DMS79 treated with DMSO at 0.1 percent for 48 hours (cell line): ENCODE results near the gene GATA6.

Experiments used
- DNase-seq: peaks from one replicate; lab custom pipeline; 2025; lab: John Stamatoyannopoulos, UW

GATA6 gene

DNA sequence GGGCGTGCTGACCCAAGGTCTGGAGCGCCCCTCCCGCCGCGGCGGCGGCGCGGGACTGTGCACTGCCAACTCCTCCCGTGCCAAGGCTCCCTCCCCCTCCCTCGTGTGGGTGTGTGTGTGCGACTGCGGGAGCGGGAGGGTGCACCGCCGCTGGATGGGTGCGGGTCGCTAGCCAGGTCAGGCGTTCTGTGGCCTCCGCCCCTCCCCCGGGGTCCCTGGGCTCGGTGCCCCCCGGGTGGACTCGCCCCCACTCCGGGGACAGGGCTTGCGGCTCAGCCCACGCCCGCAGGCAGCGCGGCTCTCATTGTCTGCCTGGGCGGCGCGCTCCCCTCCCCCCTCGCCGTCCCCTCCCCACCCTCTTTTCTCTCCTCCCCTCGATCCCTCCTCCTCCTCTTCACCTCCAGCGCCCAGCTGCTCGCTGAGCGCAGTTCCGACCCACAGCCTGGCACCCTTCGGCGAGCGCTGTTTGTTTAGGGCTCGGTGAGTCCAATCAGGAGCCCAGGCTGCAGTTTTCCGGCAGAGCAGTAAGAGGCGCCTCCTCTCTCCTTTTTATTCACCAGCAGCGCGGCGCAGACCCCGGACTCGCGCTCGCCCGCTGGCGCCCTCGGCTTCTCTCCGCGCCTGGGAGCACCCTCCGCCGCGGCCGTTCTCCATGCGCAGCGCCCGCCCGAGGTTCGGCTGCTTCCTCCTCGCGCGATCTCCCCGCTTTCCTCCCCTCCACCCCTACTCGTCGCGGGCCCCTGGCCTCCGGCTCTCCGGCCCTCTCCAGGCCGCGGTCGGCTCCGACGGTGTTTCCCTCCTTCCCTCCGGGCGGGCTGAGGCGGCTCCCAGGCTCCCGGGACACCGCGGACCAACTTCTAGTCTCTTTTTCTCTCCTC lies at the start of gene GATA6:
Gene GATA6, plus strand, starts transcription at position 579 of the 878 bp plus-strand sequence. CDS start 1,556 bp downstream, outside the sequence.
- peak; percentile 41 for DNase-seq

DNA sequence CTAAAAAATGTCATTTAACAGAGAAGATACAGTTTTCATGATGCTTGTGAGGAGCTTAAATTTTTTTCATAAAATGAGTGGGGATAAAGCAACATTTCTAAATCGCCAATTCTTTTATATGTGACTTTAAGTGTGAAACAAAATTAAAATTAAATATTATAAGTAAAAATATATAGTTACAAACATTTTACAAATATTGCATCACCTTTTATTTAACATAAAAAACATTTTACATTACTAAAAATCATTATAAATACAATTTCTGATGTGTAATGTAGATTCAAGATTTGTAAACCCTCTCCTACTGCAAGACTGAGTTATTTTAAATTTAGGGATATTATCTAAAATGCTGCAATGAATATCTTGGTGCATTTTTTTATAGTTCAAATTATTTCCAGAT lies 44.4 kb upstream of the GATA6 start:
- no peak for DNase-seq

DNA sequence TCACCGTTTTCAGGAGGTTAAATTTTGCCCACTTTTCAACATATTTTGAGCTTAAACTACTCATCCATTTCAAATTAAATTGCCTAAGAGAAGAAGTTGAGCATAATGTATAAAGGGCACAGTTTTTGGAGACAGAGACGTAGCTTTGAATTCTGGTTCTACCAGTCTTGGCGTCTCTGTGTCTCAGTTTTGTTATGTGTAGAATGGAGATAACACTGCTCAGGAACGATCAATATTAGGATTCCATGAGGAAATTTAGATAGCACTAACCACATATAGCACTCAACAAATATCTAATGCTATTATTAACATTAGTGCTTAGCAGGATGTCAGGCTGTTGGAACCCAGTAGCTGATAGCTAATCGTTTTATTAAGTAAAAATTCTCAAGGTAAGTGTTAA lies 40.4 kb upstream of the GATA6 start:
- no peak for DNase-seq

DNA sequence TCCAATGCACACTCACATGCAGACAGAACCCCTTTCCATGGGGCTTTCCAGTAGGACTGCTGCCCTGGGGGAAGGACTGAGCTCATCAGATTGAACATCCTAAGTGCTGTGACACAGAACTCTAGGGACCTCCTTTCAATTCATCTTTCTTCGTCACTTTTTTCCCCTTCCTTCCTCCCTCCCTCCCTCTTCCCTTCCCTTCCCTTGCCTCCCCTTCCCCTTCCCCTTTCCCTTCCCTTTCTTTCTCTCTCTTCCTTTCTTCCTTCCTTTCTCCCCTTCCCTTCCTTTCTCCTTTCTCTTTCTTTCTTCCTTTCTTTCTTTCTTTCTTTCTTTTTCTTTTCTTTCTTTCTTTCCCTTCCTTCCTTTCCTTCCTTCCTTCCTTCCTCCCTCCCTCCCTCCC lies 39.6 kb upstream of the GATA6 start:
- no peak for DNase-seq

DNA sequence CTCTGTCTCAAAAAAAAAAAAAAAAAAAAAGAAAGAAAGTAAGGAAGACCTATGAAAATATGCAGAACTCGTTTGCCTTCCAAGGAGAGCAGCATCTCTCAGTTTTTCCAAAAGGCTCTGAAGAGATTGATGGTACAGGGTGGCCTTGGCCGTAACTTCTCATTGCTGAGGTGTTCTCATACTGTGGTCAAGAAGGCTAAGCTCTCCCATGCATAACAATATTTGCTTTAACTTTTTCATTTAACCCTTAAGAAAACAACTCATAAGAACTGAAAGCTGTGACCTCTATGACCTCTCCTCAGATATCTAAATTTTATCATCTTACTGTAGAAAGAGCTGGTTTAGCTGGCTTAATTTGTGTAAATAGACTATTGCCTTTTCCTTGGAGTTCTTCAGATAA lies 37.1 kb upstream of the GATA6 start:
- no peak for DNase-seq

DNA sequence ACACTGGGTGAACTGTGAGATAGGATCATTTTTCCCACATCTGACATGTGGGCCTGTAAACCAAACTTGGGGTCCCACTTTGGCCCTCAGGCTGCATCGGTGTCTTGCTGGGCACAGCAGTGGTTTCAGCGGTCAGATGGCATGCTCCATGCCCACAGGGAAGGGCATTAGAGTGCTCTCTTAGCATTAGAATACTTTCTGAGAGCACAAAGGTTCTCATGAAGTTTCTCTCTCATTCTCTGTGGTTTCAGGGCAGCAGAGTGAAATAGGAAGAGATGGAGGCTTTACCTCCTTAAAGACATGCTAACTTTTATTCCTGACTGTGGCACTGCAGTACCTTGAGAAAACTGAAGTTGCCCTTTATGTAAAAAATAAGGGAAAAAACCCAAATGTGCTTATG lies 36.6 kb upstream of the GATA6 start:
- DNase-seq: no peak

DNA sequence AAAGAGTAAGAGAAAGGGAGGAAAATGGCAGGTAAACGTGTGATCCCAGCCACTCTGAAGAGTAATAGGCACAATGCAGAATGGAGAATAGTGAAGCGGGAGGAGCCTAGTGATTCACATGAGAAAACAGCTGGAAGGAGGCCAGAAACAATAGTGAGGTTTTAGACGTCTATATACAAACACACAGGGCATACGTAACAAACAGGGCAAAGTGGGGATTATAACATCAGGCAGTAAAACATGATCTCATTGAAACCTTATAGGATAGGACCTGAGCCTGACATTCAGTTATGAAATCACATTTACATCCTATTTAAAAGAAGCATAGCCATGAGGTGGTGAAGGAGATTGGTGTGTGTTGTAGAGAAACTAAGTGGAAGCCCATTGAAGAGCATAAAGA lies 33.0 kb upstream of the GATA6 start:
- no peak for DNase-seq

DNA sequence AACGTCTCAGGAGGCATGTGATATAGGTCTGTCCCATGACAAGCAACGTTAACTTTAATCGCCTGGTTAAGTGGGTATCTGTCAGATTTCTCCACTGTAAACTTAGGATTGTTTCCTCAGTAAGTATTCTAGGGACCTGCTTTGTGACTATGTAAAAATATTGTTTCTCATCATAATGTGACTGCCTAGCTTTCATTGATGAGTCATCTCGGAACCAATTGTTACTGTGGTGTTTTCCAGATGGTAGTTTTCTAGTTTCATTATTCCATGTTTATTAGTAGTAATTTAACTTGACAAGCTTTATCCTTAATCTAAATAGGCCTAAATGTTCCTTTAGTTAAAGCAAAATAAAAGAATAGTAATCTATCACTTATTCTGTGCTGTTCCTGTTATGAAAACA lies 28.2 kb upstream of the GATA6 start:
- no peak for DNase-seq

DNA sequence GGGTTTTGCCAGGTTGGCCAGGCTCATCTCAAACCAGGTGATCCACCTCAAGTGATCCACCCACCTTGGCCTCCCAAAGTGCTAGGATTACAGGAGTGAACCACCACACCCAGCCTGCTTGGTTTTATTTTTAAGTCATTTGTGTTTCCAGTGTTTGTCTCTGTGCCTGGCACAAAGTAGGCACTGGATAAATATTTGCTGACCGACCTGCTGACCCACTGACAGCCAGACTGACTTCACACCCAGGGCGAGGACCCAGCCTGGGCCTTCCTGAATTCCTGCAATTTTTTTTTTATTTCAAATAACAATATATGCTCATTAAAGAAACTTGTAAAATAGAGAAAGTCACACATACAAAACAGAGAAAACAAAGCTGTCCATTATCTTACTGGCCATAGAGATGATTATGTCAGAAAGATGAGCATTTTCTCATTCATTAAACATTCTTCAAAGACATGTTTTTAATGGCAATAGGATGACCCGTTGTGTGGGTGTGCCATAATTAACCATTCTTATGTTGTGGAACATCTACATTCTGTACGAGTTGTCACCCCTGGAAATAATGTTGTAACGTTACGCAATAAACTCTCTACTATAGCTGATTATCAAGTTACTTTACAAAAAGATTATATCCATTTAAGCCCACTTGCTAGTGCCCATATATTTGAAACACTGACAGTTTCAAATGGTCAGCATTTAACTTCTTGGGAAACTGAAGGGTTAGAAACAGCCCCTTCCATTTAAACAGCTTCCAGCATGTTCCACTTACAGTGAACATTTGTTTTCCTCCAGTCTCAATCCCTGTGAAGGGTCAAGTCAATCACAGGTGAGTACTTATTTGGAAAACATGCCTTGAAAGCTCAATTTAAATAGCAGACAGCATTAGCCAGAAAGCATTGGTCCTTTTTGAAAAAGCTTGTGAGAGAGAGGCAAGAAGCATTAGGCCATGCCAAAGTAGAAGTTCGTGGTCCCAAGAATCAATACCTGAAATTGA lies 25.7 kb upstream of the GATA6 start:
- DNase-seq: no peak

DNA sequence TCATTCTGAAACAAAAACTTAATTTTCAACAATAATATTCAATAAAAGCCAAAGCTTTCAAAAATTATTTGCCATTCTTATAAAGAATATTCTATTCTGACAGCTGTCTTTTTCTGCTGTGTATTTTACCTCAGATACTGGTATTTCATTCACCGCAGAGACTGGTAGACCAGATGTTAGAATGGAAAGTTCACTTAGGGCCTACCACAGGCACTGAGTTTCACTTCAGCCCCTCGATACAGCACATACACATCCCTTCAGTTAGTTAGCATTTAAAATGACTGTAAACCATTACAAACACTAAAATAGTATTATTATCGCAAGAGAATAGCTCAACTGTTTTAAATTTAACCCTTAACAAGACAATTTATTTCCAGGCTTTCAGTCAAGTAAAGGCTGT lies 24.2 kb upstream of the GATA6 start:
- DNase-seq: no peak

DNA sequence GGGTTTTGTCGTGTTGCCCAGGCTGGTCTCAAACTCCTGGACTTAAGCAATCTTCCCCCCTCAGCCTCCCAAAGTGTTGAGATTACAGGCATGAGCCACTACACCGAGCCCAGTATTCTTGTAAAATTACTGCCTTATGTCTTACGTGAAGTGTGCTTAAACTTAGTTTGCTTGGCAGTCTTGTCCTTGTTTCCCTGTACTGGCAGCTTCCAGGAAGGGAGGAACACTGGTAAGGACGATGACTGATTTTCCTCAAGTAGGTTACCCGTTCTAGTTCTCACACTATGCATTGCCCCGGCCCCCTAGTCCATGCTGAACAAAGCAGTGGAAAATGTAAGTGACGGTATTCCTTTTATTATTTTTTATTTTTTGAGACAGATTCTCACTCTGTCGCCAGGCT lies 19.7 kb upstream of the GATA6 start:
- DNase-seq: no peak

DNA sequence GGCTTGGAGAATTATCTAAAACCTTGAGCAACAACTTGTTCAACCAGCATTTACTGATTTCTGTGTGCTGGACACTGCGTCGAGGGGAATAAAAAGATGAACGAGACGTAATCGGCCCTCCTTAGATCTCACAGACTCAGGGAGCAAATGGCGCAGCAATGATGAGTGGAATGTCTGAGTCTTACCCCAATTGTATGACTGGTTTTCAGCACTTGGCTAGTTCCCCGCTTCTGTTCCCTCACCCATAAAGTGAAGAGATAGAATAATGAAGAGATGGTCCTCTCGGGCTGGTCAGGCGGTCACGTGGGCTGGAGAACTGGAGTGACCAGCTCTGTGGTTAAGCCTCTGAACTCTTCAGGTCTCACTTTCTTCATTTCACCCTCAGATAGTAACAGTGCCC lies 17.3 kb upstream of the GATA6 start:
- no peak for DNase-seq

DNA sequence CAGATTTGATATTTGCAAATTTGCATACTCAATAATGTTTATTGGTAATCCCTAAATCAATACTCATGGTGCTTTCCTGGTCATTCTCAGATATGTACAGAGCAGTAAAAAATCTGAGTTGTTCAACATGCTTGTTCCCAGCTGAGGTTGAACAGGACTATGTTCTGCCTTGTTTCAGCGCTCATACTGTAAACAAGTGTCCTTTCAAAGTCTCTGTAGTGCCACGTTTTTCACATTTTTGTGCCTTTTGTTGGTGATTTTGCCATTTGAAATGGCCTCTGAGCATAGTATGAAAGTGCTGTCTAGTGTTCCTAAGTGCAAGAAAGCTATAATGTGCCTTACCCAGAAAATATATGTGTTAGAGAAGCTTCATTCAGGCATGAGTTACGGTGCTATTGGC lies 16.0 kb upstream of the GATA6 start:
- no peak for DNase-seq

DNA sequence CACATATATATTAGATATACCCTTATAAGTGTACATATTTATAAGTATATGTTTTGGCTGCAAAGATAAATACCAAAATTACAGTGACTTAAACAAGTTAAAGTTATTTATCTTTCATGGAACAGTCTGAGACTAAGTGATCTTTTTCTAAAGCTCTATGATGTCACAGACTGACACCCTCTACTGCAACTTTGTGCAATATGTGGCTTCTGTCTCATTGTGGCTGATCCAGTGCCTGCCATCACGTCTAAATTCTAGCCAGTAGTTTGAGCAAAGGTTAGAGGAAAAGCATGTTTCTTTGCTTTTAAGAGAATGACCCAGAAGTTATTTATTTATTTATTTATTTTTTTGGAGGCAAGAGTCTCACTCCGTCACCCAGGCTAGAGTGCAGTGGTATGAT lies 13.8 kb upstream of the GATA6 start:
- no peak for DNase-seq

DNA sequence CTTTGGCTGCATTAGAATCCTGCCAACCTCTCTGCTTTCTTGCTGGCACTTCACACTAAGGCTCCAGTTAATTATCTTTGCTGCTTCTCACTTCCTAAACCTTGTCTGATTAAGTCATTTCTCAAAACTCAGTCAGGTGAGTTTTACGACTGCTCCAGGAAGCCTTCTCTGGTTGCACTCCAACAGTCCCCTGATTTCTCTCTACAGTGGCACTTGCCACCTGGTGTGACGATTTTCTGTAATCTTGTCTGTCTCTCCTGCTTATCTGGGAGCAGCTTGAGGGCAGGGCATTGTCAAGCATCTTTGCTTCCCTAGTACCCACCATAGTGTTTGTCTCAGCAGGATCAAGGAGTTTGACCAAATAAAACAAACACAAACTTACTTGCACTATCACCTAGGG lies 10.4 kb upstream of the GATA6 start:
- no peak for DNase-seq

DNA sequence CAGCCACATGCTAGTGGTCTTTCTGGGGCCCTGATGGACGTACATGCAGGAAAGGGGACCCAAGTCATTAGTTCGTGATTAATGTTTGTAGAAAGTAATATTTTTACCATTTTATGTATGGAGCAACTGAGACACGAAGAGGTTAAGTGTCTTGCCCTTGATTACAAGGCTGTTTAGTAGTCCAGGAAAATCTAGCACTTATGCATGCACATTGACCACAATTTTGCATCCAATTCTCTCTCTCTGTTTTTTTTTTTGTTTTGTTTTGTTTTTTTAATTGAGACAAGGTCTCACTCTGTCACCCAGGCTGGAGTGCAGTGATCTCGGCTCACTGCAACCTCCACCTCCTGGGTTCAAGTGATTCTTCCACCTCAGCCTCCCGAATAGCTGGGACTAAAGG lies 8.3 kb upstream of the GATA6 start:
- DNase-seq: no peak

DNA sequence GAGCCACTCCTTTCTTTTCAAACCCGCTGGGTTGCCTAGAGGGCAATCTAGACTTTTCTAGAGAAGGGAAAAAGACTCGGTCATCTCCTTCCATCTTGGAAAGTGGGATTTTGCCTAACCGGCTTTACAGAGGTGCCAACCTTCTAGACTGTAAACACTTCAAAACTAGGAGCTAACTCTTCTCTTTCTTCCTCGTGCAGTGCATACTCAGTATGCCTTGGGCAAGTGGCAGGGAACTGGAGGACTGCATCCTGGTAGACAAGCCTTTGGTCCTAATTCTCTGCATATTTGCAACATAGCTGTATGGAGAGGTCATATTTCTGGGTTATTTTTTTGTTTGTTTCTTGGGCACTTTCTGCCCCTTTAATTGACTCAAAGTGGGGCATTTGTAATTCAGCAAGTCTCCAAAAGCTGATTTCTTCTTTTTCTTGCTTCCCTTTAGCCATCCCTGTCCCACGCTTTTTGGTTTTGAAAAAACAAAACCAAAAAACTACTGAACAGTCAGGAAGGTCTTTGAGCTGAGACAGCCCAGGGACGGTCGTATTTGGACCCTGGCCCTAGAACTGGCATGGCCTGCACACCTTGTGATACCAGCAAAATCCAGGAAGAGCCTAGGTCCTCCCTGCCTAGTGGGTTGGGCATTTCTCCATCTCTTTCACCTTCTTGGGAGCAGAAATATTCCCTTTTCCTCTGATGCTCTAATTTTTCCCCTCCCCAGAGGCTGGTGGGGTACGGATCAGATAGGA lies 5.8 kb upstream of the GATA6 start:
- no peak for DNase-seq

DNA sequence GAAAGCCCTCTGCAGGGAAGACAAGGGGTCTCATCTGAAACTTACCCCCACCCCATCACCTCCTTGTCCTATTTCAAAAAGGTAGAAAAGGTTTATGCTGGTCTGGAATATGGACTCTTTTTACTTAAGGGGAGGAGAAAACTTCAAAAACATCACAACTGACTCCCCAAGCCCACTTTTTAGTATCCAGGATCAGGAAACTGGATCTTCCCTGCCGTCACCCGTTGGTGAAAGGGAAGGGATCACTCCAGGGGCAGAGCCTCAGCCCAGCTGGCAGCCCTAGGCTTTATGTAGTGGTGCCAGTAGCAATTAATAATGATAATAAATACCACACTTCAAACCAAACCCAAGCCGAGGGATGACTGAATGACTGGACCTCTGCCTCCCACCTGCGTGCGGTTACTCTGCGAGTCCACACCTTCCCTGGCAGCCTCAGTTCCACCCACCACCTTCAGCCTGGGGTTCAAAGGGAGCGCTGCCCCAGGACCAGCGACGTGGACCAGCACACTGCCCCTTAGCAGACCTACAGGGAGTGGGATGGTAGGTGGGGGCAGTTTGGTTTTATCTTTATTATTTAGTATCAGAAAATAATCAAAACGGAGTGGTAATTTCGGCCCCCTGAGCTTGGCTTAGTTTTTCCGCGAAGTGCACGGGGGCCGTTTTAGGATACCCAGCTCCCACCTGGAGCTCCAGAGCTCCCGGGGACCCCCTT lies 4.9 kb upstream of the GATA6 start:
- DNase-seq: no peak

DNA sequence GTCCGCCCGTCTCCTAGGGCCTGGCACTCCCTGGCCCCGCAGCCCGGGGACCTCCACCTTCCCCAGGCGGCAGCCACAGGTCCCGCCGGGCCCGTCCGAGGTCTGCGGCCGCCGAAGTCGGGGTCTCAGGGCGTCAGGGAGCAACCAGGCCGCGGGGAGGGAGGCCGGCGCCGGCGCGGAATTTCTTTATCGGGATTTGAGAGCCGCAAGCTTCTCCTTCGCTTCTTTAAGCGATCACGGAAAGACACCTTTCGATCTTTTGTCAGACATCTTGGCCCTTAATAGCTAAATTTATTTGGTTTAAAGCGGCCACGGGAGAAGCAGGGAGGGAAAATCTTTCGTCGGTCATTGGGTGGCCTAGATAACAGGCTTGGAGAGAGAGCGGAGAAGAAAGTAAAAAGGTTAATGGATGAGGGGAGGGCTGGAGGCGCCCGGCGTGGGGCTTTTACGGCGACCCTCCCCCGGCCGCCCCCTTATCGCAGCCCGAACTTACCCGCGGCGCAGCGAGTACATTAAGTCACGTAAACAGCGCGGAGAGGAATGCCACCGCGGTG lies 4.3 kb upstream of the GATA6 start:
- no peak for DNase-seq

DNA sequence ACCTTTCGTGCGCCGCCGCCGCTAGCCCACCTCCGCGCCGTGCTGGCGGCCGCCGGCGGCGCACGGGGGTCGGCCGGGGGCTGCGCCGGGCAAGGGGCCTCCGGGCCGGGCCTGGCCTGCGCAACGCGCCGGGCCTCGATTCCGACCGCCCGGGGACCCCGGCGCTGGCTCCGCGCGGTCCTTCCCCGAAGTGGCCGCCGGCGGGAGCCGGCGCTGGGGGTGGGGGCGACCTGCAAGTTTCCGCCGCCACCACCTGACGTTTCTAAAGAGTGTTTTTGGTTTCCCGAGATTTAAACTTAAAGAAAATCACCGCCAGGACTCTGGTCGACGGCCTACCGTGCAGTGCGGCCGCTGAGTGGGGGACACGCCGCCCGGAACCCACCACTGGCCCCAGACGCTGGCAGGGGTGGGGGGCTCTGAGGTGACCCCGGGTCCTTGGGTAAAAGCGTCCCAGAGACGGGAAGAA lies 3.8 kb upstream of the GATA6 start:
- no peak for DNase-seq
